Sigmoid colon (tissue), 4 donors: ENCODE results near the gene KCNF1.

Experiments
- EP300 ChIP-seq, 4 donors: sonication (generic); formaldehyde crosslinking; IDR thresholded peaks; one replicate each; pipeline ENCODE4 v1.6.1; 2017; ENCODE audit warnings: antibody characterized with exemption in 4 of 4
- POLR2A ChIP-seq, 2 donors: fragments of 450-650 bp; IDR thresholded peaks; one replicate each; pipeline ENCODE4 v1.6.1; 2016; ENCODE audit warnings: antibody characterized with exemption in 2 of 2, mild to moderate bottlenecking in 2 of 2, moderate library complexity in 2 of 2
- POLR2AphosphoS5 ChIP-seq, 4 donors: sonication (generic); formaldehyde crosslinking; IDR thresholded peaks; one replicate each; pipeline ENCODE4 v1.6.1; 2017; ENCODE audit warnings: antibody characterized with exemption in 4 of 4
- TF ChIP-seq, protein P1 (sequence below), 4 experiments: fragments of 450-650 bp in 3 of 4; fragments of 200-600 bp in 1 of 4; IDR thresholded peaks; one replicate each; pipeline ENCODE4 v1.5.1; 2016 to 2019; ENCODE audit warnings: antibody characterized with exemption in 4 of 4, mild to moderate bottlenecking in 3 of 4, moderate library complexity in 2 of 4

DNA sequence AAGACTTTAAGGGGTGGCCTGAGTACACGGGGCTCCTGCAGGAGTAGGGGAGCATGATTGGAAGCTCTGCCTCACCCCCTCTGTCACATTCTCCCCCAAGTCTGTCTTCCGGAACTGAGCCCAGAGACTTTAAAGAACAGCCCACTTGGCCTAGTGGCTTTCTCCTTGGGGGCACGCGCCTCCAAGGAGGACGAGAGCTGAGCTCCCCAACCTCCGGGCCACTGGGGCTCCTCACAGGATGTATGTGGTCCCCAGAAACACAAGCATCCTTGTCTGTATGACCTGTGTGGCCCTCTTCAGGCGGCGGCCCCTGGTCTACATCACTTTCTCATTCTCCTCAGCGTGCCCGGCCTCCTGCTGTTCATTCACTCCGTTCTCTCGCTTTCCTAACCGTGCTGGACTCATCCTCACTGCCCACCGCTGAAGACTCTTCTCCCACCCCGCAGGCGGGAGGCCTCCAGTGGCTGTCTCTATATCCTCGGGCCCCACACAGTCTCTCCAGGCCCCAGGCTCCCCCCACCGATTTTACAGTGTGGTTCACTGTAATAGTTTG lies 23.7 kb downstream of the KCNF1 start:
- TF ChIP-seq, protein P1, sequence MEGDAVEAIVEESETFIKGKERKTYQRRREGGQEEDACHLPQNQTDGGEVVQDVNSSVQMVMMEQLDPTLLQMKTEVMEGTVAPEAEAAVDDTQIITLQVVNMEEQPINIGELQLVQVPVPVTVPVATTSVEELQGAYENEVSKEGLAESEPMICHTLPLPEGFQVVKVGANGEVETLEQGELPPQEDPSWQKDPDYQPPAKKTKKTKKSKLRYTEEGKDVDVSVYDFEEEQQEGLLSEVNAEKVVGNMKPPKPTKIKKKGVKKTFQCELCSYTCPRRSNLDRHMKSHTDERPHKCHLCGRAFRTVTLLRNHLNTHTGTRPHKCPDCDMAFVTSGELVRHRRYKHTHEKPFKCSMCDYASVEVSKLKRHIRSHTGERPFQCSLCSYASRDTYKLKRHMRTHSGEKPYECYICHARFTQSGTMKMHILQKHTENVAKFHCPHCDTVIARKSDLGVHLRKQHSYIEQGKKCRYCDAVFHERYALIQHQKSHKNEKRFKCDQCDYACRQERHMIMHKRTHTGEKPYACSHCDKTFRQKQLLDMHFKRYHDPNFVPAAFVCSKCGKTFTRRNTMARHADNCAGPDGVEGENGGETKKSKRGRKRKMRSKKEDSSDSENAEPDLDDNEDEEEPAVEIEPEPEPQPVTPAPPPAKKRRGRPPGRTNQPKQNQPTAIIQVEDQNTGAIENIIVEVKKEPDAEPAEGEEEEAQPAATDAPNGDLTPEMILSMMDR (IDR thresholded peaks at IDR 0.05): no peak
- TF ChIP-seq POLR2AphosphoS5 (IDR thresholded peaks at IDR 0.05): no peak
- no peak for TF ChIP-seq POLR2A (IDR thresholded peaks at IDR 0.05)
- TF ChIP-seq EP300 (IDR thresholded peaks at IDR 0.05): no peak
